Gastroesophageal sphincter (tissue), 4 donors: ENCODE measurements around the gene PAGE5. TPM values are rescaled to one million over a fixed set of nuclear protein-coding genes. Genes with fewer than 3 reads are reported as not detected.

Experiments used
- ATAC-seq: fragments of 150-250 bp; one replicate; pipeline ENCODE4 v1.9.1; 2016; ENCODE audit warnings: mild to moderate bottlenecking, moderate library complexity
- H3K27ac ChIP-seq, 4 donors: fragments of 200-600 bp; sonication (generic) in 3 of 4; 1 replicate in 3 of 4; 2 replicates in 1 of 4; pipeline ENCODE4 v1.5.1; 2016 to 2019
- H3K27me3 ChIP-seq: fragments of 200-600 bp; sonication (generic); one replicate; pipeline ENCODE4 v1.5.1; 2019
- H3K36me3 ChIP-seq, 2 donors: fragments of 200-600 bp; sonication (generic); one replicate each; pipeline ENCODE4 v1.5.1; 2019; ENCODE audit warnings: control low read depth in 1 of 2
- H3K4me1 ChIP-seq, 3 donors: fragments of 200-600 bp; sonication (generic); 1 replicate in 2 of 3; 2 replicates in 1 of 3; pipeline ENCODE4 v1.5.1; 2016 to 2019; ENCODE audit warnings: control low read depth in 2 of 3
- H3K4me3 ChIP-seq, 2 donors: fragments of 200-600 bp; sonication (generic); one replicate each; pipeline ENCODE4 v1.5.1; 2019; ENCODE audit warnings: mild to moderate bottlenecking in 1 of 2, moderate library complexity in 1 of 2
- H3K9me3 ChIP-seq, 3 donors: fragments of 200-600 bp; sonication (generic); one replicate each; pipeline ENCODE4 v1.5.1; 2017 to 2019; ENCODE audit warnings: control low read depth in 2 of 3
- EP300 ChIP-seq: sonication (generic); formaldehyde crosslinking; IDR thresholded peaks from one replicate; pipeline ENCODE4 v1.6.1; 2017; ENCODE audit warnings: antibody characterized with exemption, mild to moderate bottlenecking
- POLR2A ChIP-seq, 2 donors: fragments of 450-650 bp; IDR thresholded peaks; one replicate each; pipeline ENCODE4 v1.6.1; 2017; ENCODE audit warnings: antibody characterized with exemption in 2 of 2, mild to moderate bottlenecking in 2 of 2, moderate library complexity in 1 of 2
- POLR2AphosphoS5 ChIP-seq: sonication (generic); formaldehyde crosslinking; IDR thresholded peaks from one replicate; pipeline ENCODE4 v1.6.1; 2017; ENCODE audit warnings: antibody characterized with exemption
- WGBS, 2 donors: methylation state at CpG; one replicate each; pipeline ENCODE4 v1.1.5; 2018; ENCODE audit warnings: low coverage in 1 of 2; 5-methylcytosine and 5-hydroxymethylcytosine counted together
- total RNA-seq, 4 donors: library from RNA; depleted of rRNA; stranded (reverse); fragments of >200 nt; gene quantifications; one replicate each; pipeline ENCODE4 v1.1.0, GENCODE V29; 2016
- TF ChIP-seq, protein P1 (sequence below), 4 experiments: fragments of 200-600 bp in 2 of 4; fragments of 450-650 bp in 2 of 4; sonication (generic) in 1 of 4; IDR thresholded peaks; one replicate each; pipeline ENCODE4 v1.5.1; 2017 to 2019; ENCODE audit warnings: antibody characterized with exemption in 4 of 4, mild to moderate bottlenecking in 2 of 4, moderate library complexity in 2 of 4

The PAGE5 gene
- total RNA-seq, 4 donors from 2014 or later = not detected

DNA sequence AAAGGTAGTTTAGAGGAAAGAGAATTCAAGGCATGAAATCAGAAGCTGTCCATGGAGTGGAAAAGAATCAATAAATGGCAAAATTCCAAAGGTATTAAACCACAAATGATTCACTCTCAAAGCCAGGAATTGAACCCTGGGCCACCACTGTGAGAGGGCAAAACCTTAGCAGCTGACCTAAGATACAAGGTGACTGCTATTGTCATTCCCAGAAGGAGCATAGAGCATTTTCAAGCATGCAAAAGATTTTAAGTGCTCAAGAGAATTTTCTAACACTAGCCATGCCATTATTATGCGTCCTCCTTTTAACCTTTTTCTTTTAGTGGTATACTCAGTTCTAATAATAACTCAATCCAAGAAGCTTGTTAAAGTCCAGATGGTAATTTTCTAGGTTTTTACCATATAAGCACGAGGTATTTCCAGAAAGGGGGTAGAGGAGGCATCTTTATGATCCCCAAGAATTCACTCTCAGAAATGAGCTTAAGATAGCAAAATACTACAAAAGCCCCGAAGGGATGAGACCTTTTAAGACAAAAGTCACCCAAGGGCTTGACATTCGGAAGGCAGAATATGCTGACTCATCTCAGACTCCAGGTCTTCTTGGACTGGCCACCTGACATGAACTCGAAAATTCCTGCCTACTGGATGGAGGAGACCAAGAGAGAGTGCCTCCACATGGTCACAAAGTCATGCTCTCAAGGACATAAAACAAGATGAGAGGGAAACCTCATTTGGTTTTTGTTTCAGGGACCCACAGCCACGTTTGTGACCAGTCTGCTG is 13.8 kb upstream of the PAGE5 start:
- no peaks in the 10 kb centered on the region for H3K4me1 ChIP-seq
- no peak overlapping the region for H3K27ac ChIP-seq
- no peaks in the 10 kb centered on the region for H3K27me3 ChIP-seq
- WGBS, 2 donors = 33 to 54% methylated on average over 2 to 3 of the region's 6 CpGs
- no peaks in the 10 kb centered on the region for H3K36me3 ChIP-seq
- TF ChIP-seq POLR2A (IDR thresholded peaks at IDR 0.05) (no peak), EP300 (no peak), POLR2AphosphoS5 (no peak)
- TF ChIP-seq, protein P1, sequence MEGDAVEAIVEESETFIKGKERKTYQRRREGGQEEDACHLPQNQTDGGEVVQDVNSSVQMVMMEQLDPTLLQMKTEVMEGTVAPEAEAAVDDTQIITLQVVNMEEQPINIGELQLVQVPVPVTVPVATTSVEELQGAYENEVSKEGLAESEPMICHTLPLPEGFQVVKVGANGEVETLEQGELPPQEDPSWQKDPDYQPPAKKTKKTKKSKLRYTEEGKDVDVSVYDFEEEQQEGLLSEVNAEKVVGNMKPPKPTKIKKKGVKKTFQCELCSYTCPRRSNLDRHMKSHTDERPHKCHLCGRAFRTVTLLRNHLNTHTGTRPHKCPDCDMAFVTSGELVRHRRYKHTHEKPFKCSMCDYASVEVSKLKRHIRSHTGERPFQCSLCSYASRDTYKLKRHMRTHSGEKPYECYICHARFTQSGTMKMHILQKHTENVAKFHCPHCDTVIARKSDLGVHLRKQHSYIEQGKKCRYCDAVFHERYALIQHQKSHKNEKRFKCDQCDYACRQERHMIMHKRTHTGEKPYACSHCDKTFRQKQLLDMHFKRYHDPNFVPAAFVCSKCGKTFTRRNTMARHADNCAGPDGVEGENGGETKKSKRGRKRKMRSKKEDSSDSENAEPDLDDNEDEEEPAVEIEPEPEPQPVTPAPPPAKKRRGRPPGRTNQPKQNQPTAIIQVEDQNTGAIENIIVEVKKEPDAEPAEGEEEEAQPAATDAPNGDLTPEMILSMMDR (IDR thresholded peaks at IDR 0.05) = no peak
- no peak for ATAC-seq
- no peaks in the 10 kb centered on the region for H3K9me3 ChIP-seq
- no peak overlapping the region for H3K4me3 ChIP-seq

DNA sequence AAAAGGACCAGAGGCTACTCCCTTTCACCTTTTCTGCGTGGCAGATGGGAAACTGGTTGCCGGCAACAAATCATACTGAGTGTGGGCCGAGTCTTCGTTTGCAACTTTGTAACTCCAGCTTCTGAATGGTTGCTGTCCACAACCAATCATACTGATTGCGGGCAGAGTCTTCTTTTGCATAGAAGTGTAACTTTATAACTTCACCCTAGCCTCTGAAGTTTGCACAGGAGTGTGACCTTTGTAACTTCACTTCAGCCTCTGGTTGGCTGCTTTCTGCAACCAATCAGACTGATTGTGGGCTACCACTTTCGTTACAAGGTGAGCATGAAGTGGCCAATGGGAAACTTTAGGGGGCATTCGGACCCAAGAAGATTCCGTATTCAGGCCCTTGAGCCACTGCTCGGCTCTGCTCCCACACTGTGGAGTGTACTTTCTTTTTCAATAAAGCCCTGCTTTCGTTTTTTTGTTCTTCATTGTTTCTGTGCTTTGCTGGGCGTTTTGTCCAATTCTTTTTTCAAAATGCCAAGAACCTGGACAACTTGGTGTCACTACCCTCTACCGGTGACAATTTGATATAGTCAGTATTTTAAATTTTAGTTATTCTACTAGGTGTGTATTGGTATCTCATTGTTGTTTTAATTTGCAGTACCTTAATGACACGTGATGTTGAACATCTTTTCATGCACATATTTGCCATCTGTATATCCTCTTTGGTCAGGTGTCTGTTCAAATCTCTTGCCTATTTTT is 9.0 kb upstream of the PAGE5 start:
- no peak overlapping the region for H3K27ac ChIP-seq
- no peak for TF ChIP-seq EP300
- TF ChIP-seq, protein P1 (IDR thresholded peaks at IDR 0.05) = no peak
- TF ChIP-seq POLR2A (IDR thresholded peaks at IDR 0.05) = no peak
- TF ChIP-seq POLR2AphosphoS5 = no peak
- WGBS, 2 donors = 72 to 84% methylated on average over 12 to 13 of the region's 13 CpGs
- no peaks in the 10 kb centered on the region for H3K4me1 ChIP-seq
- no peaks in the 10 kb centered on the region for H3K9me3 ChIP-seq
- no peak for ATAC-seq
- no peaks in the 10 kb centered on the region for H3K36me3 ChIP-seq
- H3K4me3 ChIP-seq = no peak overlapping the region
- H3K27me3 ChIP-seq = no peaks in the 10 kb centered on the region

DNA sequence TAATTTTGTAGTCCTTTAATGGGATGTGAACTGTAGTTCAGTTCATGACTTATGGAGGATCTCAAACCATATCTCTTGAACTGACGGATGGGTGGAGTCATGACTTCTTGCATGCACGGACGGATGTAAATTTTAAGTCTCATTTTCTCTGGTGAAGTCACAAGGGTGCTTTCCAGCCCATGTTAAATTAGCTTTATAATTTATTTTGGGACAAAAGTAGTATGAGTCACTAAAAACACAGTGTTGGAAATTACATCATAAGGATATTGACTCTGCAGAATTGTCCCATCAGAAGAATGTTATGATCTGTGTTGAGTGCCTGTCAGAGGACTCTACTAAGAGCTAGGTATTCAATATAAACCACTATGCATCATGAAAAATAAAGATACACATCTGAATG is 6.8 kb upstream of the PAGE5 start:
- TF ChIP-seq POLR2AphosphoS5 (no peak), EP300 (no peak), POLR2A (IDR thresholded peaks at IDR 0.05) (no peak)
- TF ChIP-seq, protein P1 (IDR thresholded peaks at IDR 0.05) = no peak
- Histone ChIP-seq H3K27me3 (no peaks in the 10 kb centered on the region), H3K36me3 (no peaks in the 10 kb centered on the region), H3K9me3 (no peaks in the 10 kb centered on the region), H3K4me1 (no peaks in the 10 kb centered on the region), H3K4me3 (no peak overlapping the region), H3K27ac (no peak overlapping the region)
- WGBS, 2 donors = 45 to 79% methylated on average over 2 to 3 of the region's 3 CpGs
- no peak for ATAC-seq

DNA sequence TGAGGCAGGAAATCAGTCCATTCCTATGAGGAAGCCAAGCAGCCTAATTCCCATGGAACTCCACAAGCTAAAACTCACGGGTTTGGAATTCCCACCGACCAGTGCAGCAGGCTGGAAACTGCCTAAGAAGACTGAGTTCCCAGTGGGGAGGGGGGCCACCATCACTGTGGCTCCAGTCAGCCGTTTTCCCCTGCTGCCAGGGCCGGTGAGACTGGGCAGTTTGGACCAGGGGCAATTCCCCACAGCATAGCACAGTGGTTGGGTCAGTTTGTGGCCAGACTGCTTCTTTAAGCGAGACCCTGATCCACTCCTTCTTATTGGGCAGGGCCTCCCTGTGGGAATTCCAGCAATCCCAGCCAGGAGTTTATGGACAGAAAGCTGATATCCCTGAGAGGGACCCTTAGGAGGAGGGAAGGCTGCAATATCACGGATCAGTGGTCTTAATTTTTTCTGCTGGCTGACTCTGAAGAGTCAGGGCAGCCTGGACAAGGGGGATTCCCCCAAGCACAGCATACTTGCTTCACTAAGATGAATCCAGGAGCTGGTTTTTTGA is 20.7 kb downstream of the PAGE5 start:
- H3K27me3 ChIP-seq = no peaks in the 10 kb centered on the region
- no peaks in the 10 kb centered on the region for H3K36me3 ChIP-seq
- no peak overlapping the region for H3K4me3 ChIP-seq
- no peak overlapping the region for H3K27ac ChIP-seq
- TF ChIP-seq, protein P1 (IDR thresholded peaks at IDR 0.05) = no peak
- TF ChIP-seq POLR2AphosphoS5 (no peak), EP300 (no peak), POLR2A (IDR thresholded peaks at IDR 0.05) (no peak)
- 44% methylated on average over 3 of the region's 6 CpGs; no CpG with 5 or more reads in 1 of the 2 donors for WGBS, 2 donors
- H3K4me1 ChIP-seq = no peaks in the 10 kb centered on the region
- no peak for ATAC-seq
- H3K9me3 ChIP-seq = no peaks in the 10 kb centered on the region
